IPS-18c (cell line): ENCODE measurements around the gene GLDC.
"Not testable (repeated sequence)": the region's sequence is repeated elsewhere in the genome, so short reads cannot be mapped to it uniquely, and the experiment has no call there.

Experiments
- H3K4me3 ChIP-seq: 2 replicates; pipeline ENCODE4 v1.7.0; 2013; ENCODE audit warnings: low read depth, mild to moderate bottlenecking, low read length, moderate library complexity; ENCODE audit not compliant: insufficient read depth
- H3K9me3 ChIP-seq: one replicate; pipeline ENCODE4 v1.6.1; 2013; ENCODE audit warnings: mild to moderate bottlenecking, low read length, moderate library complexity; ENCODE audit not compliant: control insufficient read depth, insufficient read depth

Gene GLDC

DNA sequence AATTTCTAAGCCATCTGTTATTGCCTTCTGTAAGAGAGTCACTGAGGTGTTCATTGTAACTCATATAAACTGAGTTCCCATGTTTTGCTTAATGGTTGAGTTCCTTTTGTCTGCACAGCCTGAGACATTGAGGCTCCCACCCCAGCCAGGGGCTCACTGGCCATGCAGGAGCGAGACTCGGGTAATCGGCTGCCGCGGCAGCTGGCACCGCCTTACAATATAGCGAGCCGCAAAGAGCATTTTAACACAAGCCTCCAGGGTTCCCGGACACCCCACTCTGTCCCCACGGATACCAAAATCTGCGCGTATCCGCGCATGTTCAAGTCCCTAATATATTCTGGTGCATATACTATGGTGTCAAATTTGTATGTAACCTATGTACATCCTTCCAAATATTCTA, 24.4 kb upstream of the GLDC start:
- H3K9me3 ChIP-seq, result no peaks in the 10 kb centered on the region
- H3K4me3 ChIP-seq, result no peak overlapping the region

GRCh38 chr9:6667633-6668280, 22.2 kb upstream of the GLDC start:
- H3K9me3 ChIP-seq, result no peaks in the 10 kb centered on the region
- H3K4me3 ChIP-seq, result no peak overlapping the region

GRCh38 chr9:6667080-6667479, 21.6 kb upstream of the GLDC start:
- Histone ChIP-seq H3K9me3 (no peaks in the 10 kb centered on the region), H3K4me3 (no peak overlapping the region)

GRCh38 chr9:6665628-6666027, 20.1 kb upstream of the GLDC start:
- no peaks in the 10 kb centered on the region for H3K9me3 ChIP-seq
- H3K4me3 ChIP-seq, result no peak overlapping the region

DNA sequence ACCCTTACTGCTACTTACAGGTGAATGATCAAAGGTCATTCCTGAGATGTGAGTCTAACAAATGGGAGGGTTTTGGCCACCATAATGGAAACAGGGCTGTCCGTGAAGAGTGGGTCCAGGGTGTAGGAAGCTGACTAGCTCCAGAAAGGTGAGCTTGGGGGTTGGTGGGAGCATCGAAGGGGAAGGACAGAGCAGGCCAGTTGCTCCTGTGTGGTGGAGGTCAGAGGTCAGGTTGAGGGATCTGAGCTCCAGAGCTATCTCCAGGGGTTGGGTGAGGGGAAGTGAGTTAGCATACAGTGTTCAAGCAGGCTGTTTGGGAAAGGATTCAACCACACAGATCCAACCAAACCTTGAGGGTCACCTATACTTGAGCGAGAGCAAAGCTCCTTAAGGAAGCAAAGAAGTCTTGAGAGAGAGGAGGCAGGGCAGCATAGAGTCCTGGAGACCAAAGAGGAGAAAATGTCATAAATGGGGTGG, 18.7 kb upstream of the GLDC start:
- H3K4me3 ChIP-seq, result no peak overlapping the region
- no peaks in the 10 kb centered on the region for H3K9me3 ChIP-seq

- H3K9me3 ChIP-seq, result no peaks in the 10 kb centered on the region
- H3K4me3 ChIP-seq, result no peak overlapping the region
Observed at GRCh38 chr9:6660512-6660911, 15.0 kb upstream of the GLDC start.

GRCh38 chr9:6658628-6659353, 13.3 kb upstream of the GLDC start:
- H3K9me3 ChIP-seq, result no peaks in the 10 kb centered on the region
- H3K4me3 ChIP-seq, result no peak overlapping the region

- H3K9me3 ChIP-seq, result no peaks in the 10 kb centered on the region
- H3K4me3 ChIP-seq, result no peak overlapping the region
Observed at GRCh38 chr9:6656614-6657300, 11.2 kb upstream of the GLDC start.

DNA sequence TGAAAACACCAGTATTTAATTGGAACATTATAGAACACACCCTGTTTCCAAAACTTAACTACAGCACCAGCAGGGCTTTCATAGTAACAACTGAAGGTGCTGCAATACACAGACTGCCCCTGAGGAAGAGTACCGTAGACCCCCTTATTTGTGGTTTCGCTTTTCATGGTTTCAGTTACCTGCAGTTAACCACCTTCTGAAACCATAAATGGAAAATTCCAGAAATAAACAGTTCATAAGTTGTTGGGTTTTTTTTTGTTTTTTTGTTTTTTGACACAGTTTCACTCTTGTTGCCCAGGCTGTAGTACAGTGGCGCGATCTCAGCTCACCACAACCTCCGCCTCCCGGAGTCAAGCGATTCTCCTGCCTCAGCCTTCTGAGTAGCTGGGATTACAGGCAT, 9.5 kb upstream of the GLDC start:
- no peaks in the 10 kb centered on the region for H3K9me3 ChIP-seq
- no peak overlapping the region for H3K4me3 ChIP-seq

DNA sequence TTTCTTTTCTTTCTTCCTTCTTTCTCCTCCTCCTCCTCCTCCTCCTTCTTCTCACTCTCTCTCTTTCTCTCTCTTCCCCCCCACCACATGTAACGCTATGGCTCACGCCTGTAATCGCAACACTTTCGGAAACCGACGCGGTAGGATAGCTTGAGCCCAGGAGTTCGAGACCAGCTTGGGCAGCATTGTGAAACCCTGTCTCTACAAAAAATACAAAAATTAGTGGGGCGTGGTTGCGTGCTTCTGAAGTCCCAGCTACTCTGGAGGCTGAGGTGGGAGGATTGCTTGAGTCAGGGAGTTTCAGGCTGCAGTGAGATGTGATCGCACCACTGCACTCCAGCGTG, 736 bp upstream of the GLDC start:
- Histone ChIP-seq H3K9me3 (no peaks in the 10 kb centered on the region), H3K4me3 (peak overlapping the region; percentile 85; the same call in 1 of the 2 replicates)

DNA sequence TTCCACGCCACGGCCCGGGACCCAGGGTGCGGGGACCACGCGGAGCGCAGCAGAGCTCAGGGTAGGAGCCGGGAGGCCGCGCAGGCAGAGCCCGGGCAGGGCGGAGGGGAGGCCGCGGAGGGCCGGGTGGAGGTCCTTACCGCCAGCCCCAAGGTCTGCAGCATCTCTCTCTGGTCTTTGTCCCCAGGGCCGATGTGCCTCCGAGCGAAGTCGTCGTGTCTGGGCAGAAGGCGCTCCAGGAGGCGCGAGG, 499 bp downstream of the GLDC start:
- H3K9me3 ChIP-seq, result not testable (repeated sequence)
- H3K4me3 ChIP-seq, result peak overlapping the region; percentile 85

GRCh38 chr9:6644346-6645104, 1.0 kb downstream of the GLDC start:
- H3K4me3 ChIP-seq, result peak overlapping the region; percentile 85
- H3K9me3 ChIP-seq, result no peaks in the 10 kb centered on the region

GRCh38 chr9:6641961-6642360, 3.6 kb downstream of the GLDC start:
- Histone ChIP-seq H3K4me3 (no peak overlapping the region), H3K9me3 (peaks cover 3% of the 10 kb centered on the region)

DNA sequence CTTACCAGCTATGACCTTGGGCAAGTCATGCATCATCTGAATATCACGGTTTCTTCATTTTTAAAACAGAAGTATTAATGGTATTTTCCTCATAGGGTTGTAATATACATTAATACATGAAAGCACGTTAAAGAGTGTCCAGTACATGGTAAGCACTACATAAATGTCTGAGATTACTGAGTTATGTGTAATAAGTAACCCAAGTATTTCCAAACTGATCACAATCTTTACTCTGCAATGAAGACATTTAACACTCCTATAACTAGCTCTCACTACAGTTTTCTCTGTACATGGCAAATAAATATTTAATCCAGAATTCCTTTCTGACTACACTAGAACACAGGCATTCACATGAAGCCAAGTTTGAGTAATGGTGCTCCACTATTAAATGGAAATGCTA, 4.0 kb downstream of the GLDC start:
- Histone ChIP-seq H3K4me3 (no peak overlapping the region), H3K9me3 (peaks cover 3% of the 10 kb centered on the region)

DNA sequence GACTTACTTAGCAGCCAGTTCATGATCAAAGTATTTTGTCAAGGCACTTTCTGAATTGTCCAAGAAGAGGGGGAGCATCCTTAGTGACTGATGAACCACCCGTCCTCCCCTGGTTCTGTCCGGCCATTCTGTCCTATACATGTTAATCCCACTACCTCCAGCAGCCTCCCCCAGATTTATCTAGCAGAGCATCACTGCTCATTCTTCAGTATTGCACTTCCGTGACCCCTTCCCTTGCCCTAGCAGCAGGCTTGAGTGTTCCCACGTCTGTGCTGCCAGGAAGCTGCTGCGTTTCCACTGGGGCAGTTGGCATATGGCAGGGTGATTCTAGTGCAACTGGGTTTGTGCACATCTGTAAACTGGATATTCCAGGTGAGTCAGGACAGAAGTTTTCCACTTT, 4.5 kb downstream of the GLDC start:
- Histone ChIP-seq H3K4me3 (no peak overlapping the region), H3K9me3 (peaks cover 3% of the 10 kb centered on the region)

DNA sequence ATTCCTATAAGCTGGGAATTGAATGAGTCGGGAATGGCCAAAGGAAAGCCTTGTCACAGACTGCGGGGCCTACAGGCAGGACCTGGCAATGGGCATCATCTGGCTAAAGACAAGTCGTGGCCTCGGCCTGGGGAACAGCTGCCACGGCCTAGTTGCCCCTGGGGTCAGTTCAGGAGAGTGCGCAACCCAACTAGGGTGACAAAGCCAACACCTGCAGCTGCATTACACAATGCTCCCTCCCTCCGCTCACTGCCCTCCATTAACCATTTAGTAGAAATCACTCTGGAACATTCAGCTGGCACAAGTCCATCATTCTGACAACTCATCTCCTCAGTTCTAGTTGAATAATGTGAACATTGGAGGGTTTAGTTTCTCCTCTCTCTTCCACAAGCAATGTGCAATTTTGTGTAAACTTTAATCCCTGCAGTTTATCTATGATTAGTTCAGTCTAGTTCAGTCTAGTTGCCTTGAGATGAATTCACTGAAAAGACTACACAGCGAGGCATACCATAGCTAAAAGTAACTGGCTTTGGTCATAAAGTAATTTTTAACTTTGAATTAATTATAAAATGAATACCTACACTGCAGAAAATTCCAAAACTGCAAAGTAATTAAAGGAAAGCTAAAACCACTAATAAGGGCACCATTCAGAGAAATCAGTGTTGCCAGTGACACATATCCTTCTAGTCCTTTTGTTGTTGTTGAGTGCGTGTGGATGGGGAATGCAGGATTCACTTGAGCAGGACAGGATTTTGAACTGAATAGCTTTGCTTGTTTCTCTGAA, 5.1 kb downstream of the GLDC start:
- peaks cover 3% of the 10 kb centered on the region for H3K9me3 ChIP-seq
- no peak overlapping the region for H3K4me3 ChIP-seq

- Histone ChIP-seq H3K4me3 (no peak overlapping the region), H3K9me3 (peaks cover 3% of the 10 kb centered on the region)
Observed at GRCh38 chr9:6639622-6640021, 5.9 kb downstream of the GLDC start.
